Upper lobe of left lung (tissue), 4 donors: ENCODE data around the gene GOLM1.

Experiments used
- CTCF ChIP-seq, 6 experiments: fragments of 450-650 bp in 4 of 6; fragments of 200-600 bp in 2 of 6; sonication (generic) in 2 of 6; IDR thresholded peaks; one replicate each; pipeline ENCODE4 v1.5.1; 2016 to 2019; ENCODE audit warnings: antibody characterized with exemption in 6 of 6
- EP300 ChIP-seq, 4 donors: sonication (generic); formaldehyde crosslinking; IDR thresholded peaks; one replicate each; pipeline ENCODE4 v1.5.1; 2017; ENCODE audit warnings: antibody characterized with exemption in 4 of 4, control low read depth in 2 of 4
- POLR2A ChIP-seq, 4 donors: fragments of 450-650 bp; IDR thresholded peaks; one replicate each; pipeline ENCODE4 v1.5.1; 2016 to 2017; ENCODE audit warnings: antibody characterized with exemption in 4 of 4, mild to moderate bottlenecking in 2 of 4
- POLR2AphosphoS5 ChIP-seq, 2 donors: sonication (generic); formaldehyde crosslinking; IDR thresholded peaks; one replicate each; pipeline ENCODE4 v1.5.1; 2017; ENCODE audit warnings: antibody characterized with exemption in 2 of 2

GRCh38 chr9:85981369-85981768 lies 118.0 kb downstream of the GOLM1 start:
- TF ChIP-seq CTCF (IDR thresholded peaks at IDR 0.05) (no peak), POLR2A (IDR thresholded peaks at IDR 0.05) (no peak), EP300 (IDR thresholded peaks at IDR 0.05) (no peak), POLR2AphosphoS5 (IDR thresholded peaks at IDR 0.05) (no peak)
